Daoy (cell line): ENCODE data around the gene C3orf33. TPM values are rescaled to one million over a fixed set of nuclear protein-coding genes. Genes with fewer than 3 reads are reported as not detected.
"Not testable (repeated sequence)": the region's sequence is repeated elsewhere in the genome, so short reads cannot be mapped to it uniquely, and the experiment has no call there.

Experiments used
- DNase-seq: peaks from one replicate; pipeline ENCODE4 v3.0.0-alpha.2; 2015; ENCODE audit warnings: low read depth
- total RNA-seq: library from RNA; depleted of rRNA; stranded (reverse); fragments of >200 nt; shearing (Covaris generic); gene quantifications from 2 replicates; pipeline ENCODE4 v1.2.3, GENCODE V29; 2014; rRNA removed

The C3orf33 gene
- total RNA-seq: 2.6 and 10.1 TPM in 2 replicates

GRCh38 chr3:155805802-155806618 lies at the start of gene C3orf33:
TSS of gene C3orf33 (minus strand) at chr3:155806278. CDS start at chr3:155806252, 26 bp downstream.
- peak; percentile 79 for DNase-seq

GRCh38 chr3:155854141-155854940 lies 48.3 kb upstream of the C3orf33 start, which contains the start of gene SLC33A1:
TSS of gene SLC33A1 (minus strand) at chr3:155854427. CDS start at chr3:155853997, 430 bp downstream.
- peak; percentile 99 for DNase-seq

- DNase-seq: no peak
Measured at GRCh38 chr3:155853214-155854140, 47.4 kb upstream of the C3orf33 start.

GRCh38 chr3:155852341-155852740 lies 46.3 kb upstream of the C3orf33 start:
- DNase-seq: no peak

GRCh38 chr3:155849404-155849803 lies 43.3 kb upstream of the C3orf33 start:
- not testable (repeated sequence) for DNase-seq

- DNase-seq: no peak
Measured at GRCh38 chr3:155847993-155848392, 41.9 kb upstream of the C3orf33 start.

GRCh38 chr3:155846119-155846518 lies 40.0 kb upstream of the C3orf33 start:
- no peak for DNase-seq

- DNase-seq: no peak
Measured at GRCh38 chr3:155843569-155843968, 37.5 kb upstream of the C3orf33 start.

GRCh38 chr3:155835341-155836071 lies 29.4 kb upstream of the C3orf33 start:
- DNase-seq: no peak

- DNase-seq: not testable (repeated sequence)
Measured at GRCh38 chr3:155828490-155829098, 22.5 kb upstream of the C3orf33 start.

GRCh38 chr3:155815030-155815545 lies 9.0 kb upstream of the C3orf33 start:
- no peak for DNase-seq

- not testable (repeated sequence) for DNase-seq
Measured at GRCh38 chr3:155813224-155813623, 7.1 kb upstream of the C3orf33 start.

GRCh38 chr3:155809181-155809580 lies 3.1 kb upstream of the C3orf33 start:
- no peak for DNase-seq

GRCh38 chr3:155807823-155808222 lies 1.7 kb upstream of the C3orf33 start:
- no peak for DNase-seq

GRCh38 chr3:155805204-155805801 lies 775 bp downstream of the C3orf33 start:
- peak; percentile 58 for DNase-seq

- DNase-seq: no peak
Measured at GRCh38 chr3:155804323-155804722, 1.8 kb downstream of the C3orf33 start.

GRCh38 chr3:155792532-155792931 lies 13.5 kb downstream of the C3orf33 start:
- DNase-seq: no peak

- DNase-seq: no peak
Measured at GRCh38 chr3:155791190-155791589, 14.9 kb downstream of the C3orf33 start.

GRCh38 chr3:155790272-155790925 lies 15.7 kb downstream of the C3orf33 start:
- no peak for DNase-seq
